HepG2 (cell line): ENCODE measurements around the gene C1orf146. TPM values are rescaled to one million over a fixed set of nuclear protein-coding genes. Genes with fewer than 3 reads are reported as not detected.
"Not testable (repeated sequence)": the region's sequence is repeated elsewhere in the genome, so short reads cannot be mapped to it uniquely, and the experiment has no call there.

ENCODE experiments used
- ATAC-seq: fragments of 200-7000 bp; cut with Tn5 transposase; 3 replicates; pipeline ENCODE4 v1.9.1; 2020; ENCODE audit warnings: mild to moderate bottlenecking, moderate library complexity
- BruUV-seq: library from RNA; stranded (reverse); fragments of 400-500 nt; replicated peaks from 2 replicates; lab custom pipeline; 2021; lab: Mats Ljungman, UMichigan
- CTCF ChIA-PET: fragments of 300-600 bp; formaldehyde crosslinking; extraction: SDS; loops from one replicate; lab custom pipeline; 2021; ENCODE audit warnings: low total read pairs, inconsistent platforms, low intra/inter-chr PET ratio; lab: Yijun Ruan, JAX
- POLR2A ChIA-PET: fragments of 350-600 bp; sonication (Branson Sonifier 250); formaldehyde crosslinking; loops from one replicate; lab custom pipeline; 2020; ENCODE audit warnings: antibody characterized with exemption, inconsistent platforms; lab: Yijun Ruan, JAX
- DNase-seq: peaks from one replicate; pipeline ENCODE4 v3.0.0-alpha.2; 2015; ENCODE audit warnings: low spot score
- FAIRE-seq: peaks from 3 replicates; lab custom pipeline; 2011; peaks lifted over from hg19 to GRCh38; lab: Jason Lieb, UNC
- H2AFZ ChIP-seq: one replicate; pipeline ENCODE4 v1.6.1; 2011; ENCODE audit warnings: low read length, inconsistent platforms
- H3K27ac ChIP-seq: fragments of 300-600 bp; 3 replicates; pipeline ENCODE4 v1.8.0; 2011; ENCODE audit warnings: mixed run types, mild to moderate bottlenecking, mixed read lengths, low read length, inconsistent platforms; ENCODE audit not compliant: insufficient read depth; ENCODE audit errors: extremely low read length
- H3K27me3 ChIP-seq, 2 experiments: fragments of 200-600 bp in 1 of 2; 2 replicates in 1 of 2; 3 replicates in 1 of 2; pipeline versions ENCODE4 v1.6.0 to v1.8.0; 2011; ENCODE audit warnings: low read length in 2 of 2, mild to moderate bottlenecking in 2 of 2, moderate library complexity in 2 of 2, inconsistent platforms in 1 of 2; ENCODE audit not compliant: insufficient read depth in 2 of 2, control insufficient read depth in 1 of 2
- H3K36me3 ChIP-seq, 2 experiments: fragments of 200-600 bp in 1 of 2; replicated peaks in 1 of 2; 2 replicates in 1 of 2; 3 replicates in 1 of 2; pipeline versions ENCODE4 v1.5.1 to v1.8.0; 2011; ENCODE audit warnings: low read length in 2 of 2, inconsistent platforms in 1 of 2; ENCODE audit not compliant: insufficient read depth in 2 of 2, control insufficient read depth in 1 of 2
- H3K4me1 ChIP-seq: 2 replicates; pipeline ENCODE4 v1.5.1; 2012; ENCODE audit warnings: low read length, inconsistent platforms; ENCODE audit not compliant: insufficient read depth
- H3K4me2 ChIP-seq: 2 replicates; pipeline ENCODE4 v1.6.0; 2011; ENCODE audit warnings: low read depth, low read length, inconsistent platforms
- H3K4me3 ChIP-seq, 3 experiments: fragments of 200-600 bp in 1 of 3; sonication (generic), shearing (Covaris generic) in 1 of 3; replicated peaks in 1 of 3; 2 replicates each; pipeline ENCODE4 v1.5.1; 2011 to 2016; ENCODE audit warnings: low read length in 3 of 3, inconsistent platforms in 2 of 3, low read depth in 2 of 3, mild to moderate bottlenecking in 2 of 3, control low read depth in 1 of 3, mixed read lengths in 1 of 3; ENCODE audit not compliant: insufficient read depth in 1 of 3
- H3K79me2 ChIP-seq: one replicate; pipeline ENCODE4 v1.6.1; 2011; ENCODE audit warnings: low read length, inconsistent platforms; ENCODE audit not compliant: insufficient read depth
- H3K9ac ChIP-seq: 2 replicates; pipeline ENCODE4 v1.6.0; 2011; ENCODE audit warnings: mild to moderate bottlenecking, low read depth, low read length, inconsistent platforms; ENCODE audit not compliant: insufficient read depth
- H3K9me3 ChIP-seq: 2 replicates; pipeline ENCODE4 v1.5.1; 2012; ENCODE audit warnings: mild to moderate bottlenecking, low read length
- H4K20me1 ChIP-seq: 2 replicates; pipeline ENCODE4 v1.6.0; 2011; ENCODE audit warnings: inconsistent platforms, mild to moderate bottlenecking, low read length, moderate library complexity; ENCODE audit not compliant: insufficient read depth
- MTF2 ChIP-seq: sonication (generic); formaldehyde crosslinking; IDR thresholded peaks from 2 replicates; pipeline ENCODE4 v1.5.0; 2020; ENCODE audit warnings: missing genetic modification reagents, borderline replicate concordance
- SMC3 ChIP-seq: IDR thresholded peaks from 2 replicates; pipeline ENCODE4 v1.6.1; 2011; ENCODE audit warnings: low read length, improper control_type of control experiment
- ZNF772 ChIP-seq: sonication (generic); formaldehyde crosslinking; IDR thresholded peaks from 2 replicates; pipeline ENCODE4 v1.5.0; 2020; ENCODE audit warnings: mild to moderate bottlenecking, missing genetic modification reagents
- WGBS: methylation state at CpG from one replicate; pipeline ENCODE4 v1.1.6; 2017; ENCODE audit warnings: low lambda C conversion rate; 5-methylcytosine and 5-hydroxymethylcytosine counted together
- in situ Hi-C: cut with HindIII; loops from 2 replicates; pipeline ENCODE4 v1.10.0; 2017; ENCODE audit warnings: low pct_unique_long_range_greater_than_20kb; ENCODE audit not compliant: extremely low pct_ligation_motif_present
- intact Hi-C: fragments of 100-400 bp; cut with micrococcal nuclease; formaldehyde crosslinking; loops from one replicate; pipeline ENCODE4 v1.10.0; 2022; ENCODE audit not compliant: unreplicated experiment
- polyA plus RNA-seq, 8 experiments: library from polyadenylated mRNA; depleted of rRNA in 3 of 8; stranded (reverse) in 7 of 8; unstranded in 1 of 8; fragments of >200 nt; fragmentation: Illumina TruSeq in 4 of 8; extraction: Trizol in 4 of 8; gene quantifications; 2 replicates each; pipeline versions ENCODE4 v1.2.1 to v1.2.3, GENCODE V29; 2011 to 2016; ENCODE audit warnings: low read depth in 4 of 8, missing spikeins in 1 of 8, mixed read lengths in 1 of 8; ENCODE audit not compliant: insufficient read depth in 1 of 8
- total RNA-seq, 5 experiments: library from RNA; depleted of rRNA; stranded (reverse); fragments of >200 nt; fragmentation: Illumina TruSeq; extraction: Trizol; gene quantifications; 2 replicates each; pipeline ENCODE4 v1.2.3, GENCODE V29; 2016; ENCODE audit warnings: low read depth in 1 of 5

C1orf146 gene
- total and polyA plus RNA-seq, 2 of the 13 experiments (the other 11 are each of a cell fraction or from before 2014, with no cell fraction given) = not detected

DNA sequence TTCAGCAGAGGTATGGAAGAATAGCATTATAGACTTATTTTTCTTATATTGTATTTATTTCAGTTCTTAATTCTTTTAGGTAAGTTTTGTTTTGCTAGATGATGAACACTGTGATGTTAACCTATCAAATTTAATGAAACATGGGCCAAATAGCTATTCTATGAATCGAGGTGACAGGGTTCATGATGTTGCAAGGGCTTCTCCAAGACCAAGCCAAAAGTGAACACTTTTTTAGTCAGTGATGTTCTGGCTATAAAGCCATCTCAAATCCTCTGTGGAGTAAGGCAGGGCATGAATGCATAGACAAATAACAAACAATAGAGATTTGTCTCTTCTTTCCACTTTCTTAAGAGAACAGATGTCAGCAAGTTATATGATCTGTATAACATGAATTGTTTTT, 26.7 kb downstream of the C1orf146 start:
- BruUV-seq = no TSS peak
- no peaks in the 10 kb centered on the region for H3K79me2 ChIP-seq
- intact Hi-C loops = no loop called here
- no peak for FAIRE-seq
- no peak overlapping the region for H3K27ac ChIP-seq
- no peak for DNase-seq
- 75% methylated on average over 1 of the region's 1 CpG for WGBS
- in situ Hi-C loops = no loop called here
- H3K36me3 ChIP-seq = peaks cover 0 to 8% of the 10 kb centered on the region in 2 experiments; a peak in 1 of 5 replicates
- no peak for ATAC-seq
- no peaks in the 10 kb centered on the region; the same call in 1 of the 2 replicates for H4K20me1 ChIP-seq
- POLR2A ChIA-PET = no interaction called here
- H3K4me3 ChIP-seq = no peak overlapping the region
- H3K9me3 ChIP-seq = no peaks in the 10 kb centered on the region
- no peak for TF ChIP-seq SMC3
- no peaks in the 10 kb centered on the region for H3K27me3 ChIP-seq
- no peak overlapping the region for H3K9ac ChIP-seq
- no peaks in the 10 kb centered on the region for H3K4me1 ChIP-seq
- H3K4me2 ChIP-seq = no peak overlapping the region
- CTCF ChIA-PET = no interaction called here
- no peak overlapping the region for H2AFZ ChIP-seq

GRCh38 chr1:92254714-92255113, 37.0 kb downstream of the C1orf146 start:
- H3K27ac ChIP-seq, H2AFZ ChIP-seq, H3K9me3 ChIP-seq, H3K9ac ChIP-seq, CTCF ChIA-PET, H4K20me1 ChIP-seq, BruUV-seq, intact Hi-C loops, H3K79me2 ChIP-seq, FAIRE-seq, DNase-seq, H3K27me3 ChIP-seq, H3K4me2 ChIP-seq, ATAC-seq, in situ Hi-C loops, H3K4me1 ChIP-seq, POLR2A ChIA-PET, H3K4me3 ChIP-seq, H3K36me3 ChIP-seq: not testable (repeated sequence)
- 51% methylated on average over 3 of the region's 3 CpGs for WGBS

DNA sequence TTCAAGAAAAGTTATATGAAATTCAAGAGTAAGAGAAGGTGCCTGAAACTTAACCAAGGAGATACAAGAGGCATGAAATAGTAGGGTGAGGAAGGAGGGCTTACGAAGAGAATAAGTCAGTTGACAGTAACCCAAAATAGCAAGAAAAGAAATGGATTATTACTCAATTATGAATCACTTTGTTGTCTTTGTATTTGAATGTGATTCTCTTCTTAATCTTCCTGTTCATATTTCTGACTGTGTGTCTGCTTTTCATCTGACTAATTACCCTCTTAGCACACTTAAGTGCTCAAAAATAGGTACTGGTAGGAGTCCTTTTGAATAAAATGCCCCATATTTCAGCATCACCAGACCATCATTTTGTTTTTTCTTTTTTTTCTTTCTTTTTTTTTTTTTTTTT, 41.6 kb downstream of the C1orf146 start:
- intact Hi-C loops = no loop called here
- CTCF ChIA-PET = no interaction called here

More for the DNA sequence above, 41.6 kb downstream of the C1orf146 start:
- TF ChIP-seq ZNF772 (CRISPR knock-in tag) (no peak), MTF2 (no peak)
- TF ChIP-seq, all 625 proteins: peak for 0
- Histone ChIP-seq H3K27ac (no peak overlapping the region), H3K27me3 (no peaks in the 10 kb centered on the region), H2AFZ (no peak overlapping the region), H4K20me1 (no peaks in the 10 kb centered on the region), H3K79me2 (no peaks in the 10 kb centered on the region), H3K9me3 (no peaks in the 10 kb centered on the region), H3K36me3 (peaks cover 1 to 15% of the 10 kb centered on the region in 2 experiments; a peak in 2 of 5 replicates), H3K4me1 (no peaks in the 10 kb centered on the region), H3K9ac (no peak overlapping the region), H3K4me3 (no peak overlapping the region), H3K4me2 (no peak overlapping the region)
- in situ Hi-C loops = no loop called here
- DNase-seq (no peak), ATAC-seq (no peak), FAIRE-seq (no peak)
- BruUV-seq = no TSS peak
- POLR2A ChIA-PET = no interaction called here
- 100% methylated on average over 1 of the region's 1 CpG for WGBS
